GM10248 (cell line): Measurements from ENCODE around the gene KRTAP10-11.

Experiments used
- CTCF ChIA-PET: fragments of 300-600 bp; sonication (Branson Sonifier 250); formaldehyde crosslinking; extraction: SDS; loops from one replicate; lab custom pipeline; 2021; ENCODE audit warnings: antibody characterized with exemption; lab: Yijun Ruan, JAX
- POLR2A ChIA-PET: fragments of 350-650 bp; sonication (Branson Sonifier 250); formaldehyde crosslinking; extraction: SDS; loops from one replicate; lab custom pipeline; 2020; ENCODE audit warnings: antibody characterized with exemption; lab: Yijun Ruan, JAX
- DNase-seq: peaks from one replicate; pipeline ENCODE4 v3.0.0; 2012; ENCODE audit errors: extremely low spot score
- TF ChIP-seq, protein P1 (sequence below): IDR thresholded peaks from 2 replicates; pipeline ENCODE4 v1.5.1; 2012; ENCODE audit warnings: mild to moderate bottlenecking, low read depth; ENCODE audit errors: extremely low read depth, missing control alignments, control extremely low read depth

The KRTAP10-11 gene

DNA sequence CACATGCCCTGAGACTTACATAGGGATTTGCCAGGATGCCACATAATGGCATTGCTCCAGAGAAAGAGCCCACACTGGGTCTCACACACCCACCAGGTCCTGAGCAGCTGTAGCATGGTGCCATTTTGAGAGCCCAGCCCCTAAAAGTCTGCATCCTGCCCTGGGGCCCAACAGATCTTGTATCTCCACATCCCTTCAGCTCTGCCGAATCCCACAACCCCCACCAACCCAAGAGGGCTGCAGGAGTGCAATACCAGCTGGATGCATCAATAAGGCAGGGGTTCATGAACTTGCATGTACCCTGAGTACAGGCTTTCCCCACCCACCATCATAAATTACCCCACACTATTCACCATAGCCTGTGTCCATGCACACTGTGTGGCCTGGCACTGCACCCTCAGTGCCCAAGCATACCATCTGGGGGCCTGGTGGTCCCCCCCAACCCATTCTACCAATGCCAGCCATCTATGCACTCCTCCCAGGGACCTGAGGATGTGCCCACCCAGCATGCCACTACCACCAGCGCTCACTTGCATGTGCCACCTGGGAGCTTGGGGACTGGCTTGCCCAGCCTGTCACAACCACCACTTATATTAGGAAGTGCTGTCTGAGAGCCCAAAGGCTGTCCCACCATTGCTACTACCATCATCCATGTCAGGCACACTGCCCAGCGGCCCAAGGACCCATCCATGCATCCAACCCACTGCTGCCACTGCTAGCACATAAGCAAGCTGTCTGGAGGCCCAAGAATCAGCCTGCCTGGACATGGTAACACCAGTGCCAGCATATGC lies 24.6 kb downstream of the KRTAP10-11 start:
- CTCF ChIA-PET = no interaction called here

GRCh38 chr21:44671911-44672310 lies 25.7 kb downstream of the KRTAP10-11 start:
- POLR2A ChIA-PET = no interaction called here
- TF ChIP-seq, protein P1, sequence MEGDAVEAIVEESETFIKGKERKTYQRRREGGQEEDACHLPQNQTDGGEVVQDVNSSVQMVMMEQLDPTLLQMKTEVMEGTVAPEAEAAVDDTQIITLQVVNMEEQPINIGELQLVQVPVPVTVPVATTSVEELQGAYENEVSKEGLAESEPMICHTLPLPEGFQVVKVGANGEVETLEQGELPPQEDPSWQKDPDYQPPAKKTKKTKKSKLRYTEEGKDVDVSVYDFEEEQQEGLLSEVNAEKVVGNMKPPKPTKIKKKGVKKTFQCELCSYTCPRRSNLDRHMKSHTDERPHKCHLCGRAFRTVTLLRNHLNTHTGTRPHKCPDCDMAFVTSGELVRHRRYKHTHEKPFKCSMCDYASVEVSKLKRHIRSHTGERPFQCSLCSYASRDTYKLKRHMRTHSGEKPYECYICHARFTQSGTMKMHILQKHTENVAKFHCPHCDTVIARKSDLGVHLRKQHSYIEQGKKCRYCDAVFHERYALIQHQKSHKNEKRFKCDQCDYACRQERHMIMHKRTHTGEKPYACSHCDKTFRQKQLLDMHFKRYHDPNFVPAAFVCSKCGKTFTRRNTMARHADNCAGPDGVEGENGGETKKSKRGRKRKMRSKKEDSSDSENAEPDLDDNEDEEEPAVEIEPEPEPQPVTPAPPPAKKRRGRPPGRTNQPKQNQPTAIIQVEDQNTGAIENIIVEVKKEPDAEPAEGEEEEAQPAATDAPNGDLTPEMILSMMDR = no peak
- CTCF ChIA-PET = no interaction called here
- DNase-seq = no peak

More for the DNA sequence above, 24.6 kb downstream of the KRTAP10-11 start:
- DNase-seq = no peak
- POLR2A ChIA-PET = no interaction called here
- TF ChIP-seq, protein P1 = no peak

DNA sequence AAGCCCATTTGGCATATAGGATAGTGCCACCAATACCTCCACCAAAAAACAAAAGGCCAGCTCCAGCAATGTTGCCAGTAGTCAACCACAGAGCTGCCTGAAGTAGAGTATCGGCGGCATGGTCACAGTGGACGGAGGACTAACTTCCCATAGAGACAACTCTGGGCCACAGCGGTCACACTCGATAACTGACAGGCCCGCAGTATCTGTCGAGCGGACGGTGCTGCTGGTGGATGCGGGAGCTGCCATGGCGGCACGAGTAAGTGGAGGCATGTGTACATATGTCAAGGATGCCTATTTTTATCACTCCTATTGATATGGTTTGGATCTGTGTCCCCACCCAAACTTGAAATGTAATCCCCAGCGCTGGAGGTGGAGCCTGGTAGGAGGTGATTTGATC lies 31.7 kb downstream of the KRTAP10-11 start:
- POLR2A ChIA-PET = no interaction called here
- DNase-seq = no peak
- CTCF ChIA-PET = no interaction called here
- TF ChIP-seq, protein P1 = no peak

- CTCF ChIA-PET = interaction anchor here (1.1 kb wide), 1 partner anchor 72 kb away, joined by 3 read pairs; no protein-coding TSS in a partner anchor
- TF ChIP-seq, protein P1 = no peak
- DNase-seq = no peak
- POLR2A ChIA-PET = no interaction called here
Measured at GRCh38 chr21:44681152-44681551, 34.9 kb downstream of the KRTAP10-11 start.

GRCh38 chr21:44681861-44682579 lies 35.8 kb downstream of the KRTAP10-11 start, which contains the start of gene KRTAP12-1:
KRTAP12-1 (minus strand) TSS chr21:44682163; CDS start chr21:44682123, 40 bp downstream.
- TF ChIP-seq, protein P1 = no peak
- ChIA-PET POLR2A (no interaction called here), CTCF (interaction anchor here (1.1 kb wide), 1 partner anchor 71 kb away, joined by 3 read pairs; no protein-coding TSS in a partner anchor)
- no peak for DNase-seq

DNA sequence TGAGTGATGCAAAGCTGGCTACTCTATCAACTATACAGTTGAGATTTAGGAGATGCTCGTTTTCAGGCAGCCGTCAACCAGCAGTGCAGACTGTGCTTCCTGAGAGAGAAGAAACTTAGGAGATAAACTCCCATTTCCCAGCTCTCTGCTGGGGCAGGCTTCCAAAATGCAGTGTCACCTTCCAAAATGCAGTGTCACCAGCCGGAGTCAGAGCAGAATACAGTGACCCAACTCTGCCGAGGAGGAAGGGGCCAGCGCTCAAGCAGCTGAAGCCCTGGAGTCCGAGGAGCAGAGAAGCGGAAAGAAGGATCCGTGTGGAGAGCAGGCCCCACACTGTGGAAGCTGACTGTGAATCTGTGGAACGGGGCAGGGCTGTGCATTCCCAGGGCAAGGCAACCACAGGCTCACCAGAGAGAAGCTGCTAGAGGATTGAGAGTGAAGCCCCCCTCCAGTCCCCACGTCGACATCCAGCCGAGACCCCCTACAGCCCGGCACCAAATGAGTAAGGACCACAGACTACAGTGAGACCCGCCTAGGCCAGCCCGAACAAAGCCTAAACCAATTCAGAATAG lies 36.5 kb downstream of the KRTAP10-11 start:
- TF ChIP-seq, protein P1 = no peak
- ChIA-PET POLR2A (no interaction called here), CTCF (interaction anchor here (1.1 kb wide), 1 partner anchor 71 kb away, joined by 3 read pairs; no protein-coding TSS in a partner anchor)
- DNase-seq = no peak
